Activated CD8-positive, alpha-beta T cell treated with anti-CD3 and anti-CD28 coated beads for 36 hours (primary cell): ENCODE data around the gene TPSG1. TPM values are rescaled to one million over a fixed set of nuclear protein-coding genes. Genes with fewer than 3 reads are reported as not detected.

ENCODE experiments used
- ATAC-seq: fragments of 200-7000 bp; cut with Tn5 transposase; one replicate; pipeline ENCODE4 v1.10.0; 2021; ENCODE audit warnings: mild to moderate bottlenecking, moderate library complexity
- CTCF ChIA-PET: fragments of 350-600 bp; sonication (Branson Sonifier 250); formaldehyde crosslinking; loops from one replicate; lab custom pipeline; 2021; ENCODE audit warnings: antibody characterized with exemption; lab: Charles Lee
- POLR2A ChIA-PET: fragments of 350-600 bp; sonication (Branson Sonifier 250); formaldehyde crosslinking; loops from one replicate; lab custom pipeline; 2021; ENCODE audit warnings: antibody characterized with exemption; lab: Charles Lee
- DNase-seq: peaks from one replicate; pipeline ENCODE4 v3.0.0-alpha.2; 2020
- H3K27ac Mint-ChIP-seq: one replicate; pipeline ENCODE4 v1.8.0; 2021; ENCODE audit warnings: mild to moderate bottlenecking, mixed read lengths
- H3K27me3 Mint-ChIP-seq: one replicate; pipeline ENCODE4 v1.8.0; 2021; ENCODE audit warnings: mixed read lengths
- H3K36me3 Mint-ChIP-seq: one replicate; pipeline ENCODE4 v1.8.0; 2021; ENCODE audit warnings: low read depth, mixed read lengths
- H3K4me1 Mint-ChIP-seq: one replicate; pipeline ENCODE4 v1.8.0; 2021; ENCODE audit warnings: low read depth, mixed read lengths
- H3K4me3 Mint-ChIP-seq: one replicate; pipeline ENCODE4 v1.8.0; 2021; ENCODE audit warnings: mild to moderate bottlenecking, moderate library complexity, mixed read lengths
- H3K9me3 Mint-ChIP-seq: one replicate; pipeline ENCODE4 v1.8.0; 2021; ENCODE audit warnings: mixed read lengths
- intact Hi-C: fragments of 100-400 bp; cut with micrococcal nuclease; formaldehyde crosslinking; loops from one replicate; pipeline ENCODE4 v1.10.0; 2022
- total RNA-seq, 2 experiments: library from RNA; stranded (reverse); gene quantifications; one replicate each; pipeline ENCODE4 v1.2.3, GENCODE V29; 2021
- TF ChIP-seq, protein P1 (sequence below): fragments of 200-600 bp; IDR thresholded peaks from one replicate; pipeline ENCODE4 v1.8.0; 2022; ENCODE audit warnings: antibody characterized with exemption, mild to moderate bottlenecking

The TPSG1 gene
- total RNA-seq, 2 experiments from 2014 or later: not detected

GRCh38 chr16:1224558-1224957 is 510 bp downstream of the TPSG1 start:
- TF ChIP-seq, protein P1, sequence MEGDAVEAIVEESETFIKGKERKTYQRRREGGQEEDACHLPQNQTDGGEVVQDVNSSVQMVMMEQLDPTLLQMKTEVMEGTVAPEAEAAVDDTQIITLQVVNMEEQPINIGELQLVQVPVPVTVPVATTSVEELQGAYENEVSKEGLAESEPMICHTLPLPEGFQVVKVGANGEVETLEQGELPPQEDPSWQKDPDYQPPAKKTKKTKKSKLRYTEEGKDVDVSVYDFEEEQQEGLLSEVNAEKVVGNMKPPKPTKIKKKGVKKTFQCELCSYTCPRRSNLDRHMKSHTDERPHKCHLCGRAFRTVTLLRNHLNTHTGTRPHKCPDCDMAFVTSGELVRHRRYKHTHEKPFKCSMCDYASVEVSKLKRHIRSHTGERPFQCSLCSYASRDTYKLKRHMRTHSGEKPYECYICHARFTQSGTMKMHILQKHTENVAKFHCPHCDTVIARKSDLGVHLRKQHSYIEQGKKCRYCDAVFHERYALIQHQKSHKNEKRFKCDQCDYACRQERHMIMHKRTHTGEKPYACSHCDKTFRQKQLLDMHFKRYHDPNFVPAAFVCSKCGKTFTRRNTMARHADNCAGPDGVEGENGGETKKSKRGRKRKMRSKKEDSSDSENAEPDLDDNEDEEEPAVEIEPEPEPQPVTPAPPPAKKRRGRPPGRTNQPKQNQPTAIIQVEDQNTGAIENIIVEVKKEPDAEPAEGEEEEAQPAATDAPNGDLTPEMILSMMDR: no peak
- intact Hi-C loops: no loop called here
- H3K27me3 Mint-ChIP-seq: no peaks in the 10 kb centered on the region
- no peaks in the 10 kb centered on the region for H3K36me3 Mint-ChIP-seq
- ATAC-seq: no peak
- DNase-seq: no peak
- H3K27ac Mint-ChIP-seq: no peak overlapping the region
- ChIA-PET POLR2A (interaction anchor here (1.0 kb wide), 1 partner anchor 190 kb away, joined by 3 read pairs; no protein-coding TSS in a partner anchor), CTCF (no interaction called here)
- H3K4me1 Mint-ChIP-seq: no peaks in the 10 kb centered on the region
- no peaks in the 10 kb centered on the region for H3K9me3 Mint-ChIP-seq
- H3K4me3 Mint-ChIP-seq: no peak overlapping the region

- TF ChIP-seq, protein P1: no peak
- H3K4me3 Mint-ChIP-seq: no peak overlapping the region
- ChIA-PET POLR2A (interaction anchor here (1.0 kb wide), 1 partner anchor 189 kb away, joined by 3 read pairs; no protein-coding TSS in a partner anchor), CTCF (no interaction called here)
- no peaks in the 10 kb centered on the region for H3K4me1 Mint-ChIP-seq
- DNase-seq (no peak), ATAC-seq (no peak)
- no peaks in the 10 kb centered on the region for H3K9me3 Mint-ChIP-seq
- no peaks in the 10 kb centered on the region for H3K36me3 Mint-ChIP-seq
- intact Hi-C loops: no loop called here
- no peak overlapping the region for H3K27ac Mint-ChIP-seq
- H3K27me3 Mint-ChIP-seq: no peaks in the 10 kb centered on the region
Measured at GRCh38 chr16:1223355-1224214, 1.5 kb downstream of the TPSG1 start.

GRCh38 chr16:1222553-1223354 is 2.3 kb downstream of the TPSG1 start:
- Mint-ChIP-seq H3K4me3 (no peak overlapping the region), H3K27me3 (no peaks in the 10 kb centered on the region), H3K36me3 (no peaks in the 10 kb centered on the region), H3K27ac (no peak overlapping the region), H3K9me3 (no peaks in the 10 kb centered on the region), H3K4me1 (no peaks in the 10 kb centered on the region)
- ATAC-seq (no peak), DNase-seq (no peak)
- intact Hi-C loops: no loop called here
- CTCF ChIA-PET: no interaction called here
- TF ChIP-seq, protein P1: no peak
- POLR2A ChIA-PET: no interaction called here

GRCh38 chr16:1221628-1222552 is 3.2 kb downstream of the TPSG1 start:
- intact Hi-C loops: no loop called here
- Mint-ChIP-seq H3K9me3 (no peaks in the 10 kb centered on the region), H3K27ac (no peak overlapping the region), H3K36me3 (no peaks in the 10 kb centered on the region), H3K4me3 (no peak overlapping the region), H3K4me1 (no peaks in the 10 kb centered on the region), H3K27me3 (no peaks in the 10 kb centered on the region)
- no peak for ATAC-seq
- POLR2A ChIA-PET: no interaction called here
- CTCF ChIA-PET: no interaction called here
- no peak for DNase-seq
- TF ChIP-seq, protein P1: no peak
